GM19328 (cell line): ENCODE results near the gene EOGT.

Experiments
- ATAC-seq: cut with Tn5 transposase; IDR thresholded peaks from one replicate; pipeline ENCODE4 v1.9.1; 2021; ENCODE audit warnings: mild to moderate bottlenecking, moderate library complexity; ENCODE audit not compliant: unreplicated experiment

EOGT gene

DNA sequence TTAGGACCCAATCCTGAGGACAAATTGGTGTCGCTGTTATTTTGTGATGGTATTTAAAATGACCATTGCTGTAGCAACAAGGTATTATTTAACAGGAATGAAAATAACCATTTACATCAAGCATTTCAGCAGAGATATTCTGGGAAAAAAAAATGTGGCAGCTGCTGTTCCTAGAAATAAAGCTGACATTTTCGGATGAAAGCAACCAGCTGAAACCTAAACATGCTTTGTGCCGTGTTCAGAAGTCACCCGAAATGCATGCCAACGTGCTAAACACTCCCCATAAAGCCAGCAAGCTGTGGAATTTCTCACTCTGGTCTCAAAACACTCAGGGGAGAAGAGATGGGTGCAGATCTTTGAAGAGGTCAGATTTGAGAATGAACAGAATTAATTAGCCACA is 49.6 kb downstream of the EOGT start:
- no peak for ATAC-seq

DNA sequence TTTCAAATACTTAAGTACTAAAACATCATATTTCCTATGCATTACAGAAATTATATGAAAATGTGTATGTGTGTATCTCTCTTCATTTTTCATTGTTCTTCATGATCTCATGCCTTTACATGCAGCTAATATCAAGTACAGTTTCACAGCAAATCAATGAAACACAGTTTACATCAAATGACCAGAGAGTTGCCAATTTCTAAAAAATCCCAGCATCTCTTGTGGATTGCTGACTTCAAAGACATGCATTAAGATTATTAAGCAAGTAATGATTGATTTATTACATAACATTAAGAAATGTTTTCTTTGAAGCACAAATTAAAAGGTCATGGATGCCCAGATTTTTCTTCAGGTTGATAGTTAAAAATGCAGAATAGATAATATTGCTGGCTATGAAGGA is 50.1 kb downstream of the EOGT start:
- no peak for ATAC-seq

DNA sequence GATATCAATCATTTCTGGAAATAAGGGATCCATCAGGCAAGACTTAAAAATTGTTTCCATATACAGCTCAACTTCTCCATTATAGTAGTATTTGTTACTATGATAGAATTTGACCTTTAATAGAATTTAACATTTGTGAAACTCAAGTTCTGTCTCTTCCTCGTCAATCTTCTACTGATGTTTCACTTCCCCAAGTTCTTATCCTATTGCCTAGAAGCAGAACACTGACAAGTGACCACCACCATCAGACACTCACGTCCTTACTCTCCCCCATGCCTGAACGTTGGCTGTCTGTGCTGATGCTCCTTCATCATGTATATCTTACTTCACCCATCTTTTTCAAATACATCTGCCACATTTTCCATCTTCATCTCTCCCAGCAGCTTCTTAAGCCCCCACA is 54.6 kb downstream of the EOGT start:
- ATAC-seq: no peak

DNA sequence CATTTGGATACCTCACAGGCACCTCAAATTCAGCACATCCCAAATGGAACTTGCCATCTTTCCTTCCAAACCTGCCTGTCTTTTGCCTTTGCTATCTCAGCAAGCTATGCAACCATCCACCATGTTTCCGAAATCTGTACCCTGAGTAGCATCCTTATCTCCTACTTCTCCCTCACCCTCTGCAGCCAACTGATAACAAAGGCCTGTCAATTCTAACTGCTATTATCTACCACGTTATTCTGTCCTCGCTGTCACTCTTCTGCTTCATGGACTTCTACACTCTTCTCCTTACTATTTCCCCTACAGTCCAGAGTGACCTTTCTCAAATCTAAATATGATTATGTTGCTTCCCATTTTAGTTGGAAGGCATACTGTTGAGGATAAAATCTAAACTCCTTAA is 55.6 kb downstream of the EOGT start:
- no peak for ATAC-seq

DNA sequence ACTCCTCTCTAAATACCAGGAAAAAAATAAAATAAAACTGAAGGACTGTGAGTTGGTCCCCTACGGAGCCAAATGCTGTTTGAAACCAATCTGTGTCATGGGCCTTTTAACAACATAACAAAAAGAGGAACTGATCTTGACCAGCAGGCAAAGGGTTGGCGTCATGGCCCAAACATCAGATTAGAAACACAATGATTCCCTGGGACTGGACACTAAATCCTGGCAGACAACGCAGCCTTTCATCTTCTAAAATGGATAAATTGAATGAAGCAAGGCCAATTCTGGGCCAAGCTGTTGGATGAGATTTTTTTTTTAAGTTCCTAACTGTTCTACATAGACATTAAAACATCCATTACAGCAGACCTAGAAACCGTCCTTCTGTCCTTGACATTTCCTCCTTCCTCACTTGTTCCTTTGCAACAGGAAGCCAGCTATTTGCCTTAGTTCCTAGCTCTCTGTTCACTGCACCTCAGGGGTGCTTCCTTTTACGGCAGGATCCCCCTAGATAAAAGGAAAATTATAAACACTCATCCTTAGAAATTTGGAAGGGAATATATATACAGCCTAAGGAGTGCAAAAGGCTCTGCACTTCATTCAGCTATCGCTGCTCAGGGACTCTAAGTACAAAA is 59.6 kb downstream of the EOGT start:
- no peak for ATAC-seq

DNA sequence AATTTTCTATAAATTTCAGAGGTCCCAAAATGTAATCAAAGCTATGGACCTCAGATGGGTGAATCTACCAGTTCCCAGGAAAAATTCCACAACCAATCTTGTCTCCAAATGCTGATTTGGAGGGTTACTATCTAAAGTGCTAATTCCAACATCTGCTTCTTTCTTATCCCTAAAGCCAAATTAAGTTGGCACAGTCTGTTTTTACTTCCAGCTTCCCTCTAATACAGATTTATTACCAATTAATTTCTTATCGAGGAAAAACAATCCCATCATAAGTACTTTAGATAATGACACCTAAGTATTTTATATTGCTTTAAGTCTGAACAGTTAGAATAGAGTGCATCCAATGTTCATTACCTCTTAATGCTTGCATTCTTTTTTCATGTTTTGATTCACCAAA is 68.3 kb downstream of the EOGT start:
- ATAC-seq: no peak

DNA sequence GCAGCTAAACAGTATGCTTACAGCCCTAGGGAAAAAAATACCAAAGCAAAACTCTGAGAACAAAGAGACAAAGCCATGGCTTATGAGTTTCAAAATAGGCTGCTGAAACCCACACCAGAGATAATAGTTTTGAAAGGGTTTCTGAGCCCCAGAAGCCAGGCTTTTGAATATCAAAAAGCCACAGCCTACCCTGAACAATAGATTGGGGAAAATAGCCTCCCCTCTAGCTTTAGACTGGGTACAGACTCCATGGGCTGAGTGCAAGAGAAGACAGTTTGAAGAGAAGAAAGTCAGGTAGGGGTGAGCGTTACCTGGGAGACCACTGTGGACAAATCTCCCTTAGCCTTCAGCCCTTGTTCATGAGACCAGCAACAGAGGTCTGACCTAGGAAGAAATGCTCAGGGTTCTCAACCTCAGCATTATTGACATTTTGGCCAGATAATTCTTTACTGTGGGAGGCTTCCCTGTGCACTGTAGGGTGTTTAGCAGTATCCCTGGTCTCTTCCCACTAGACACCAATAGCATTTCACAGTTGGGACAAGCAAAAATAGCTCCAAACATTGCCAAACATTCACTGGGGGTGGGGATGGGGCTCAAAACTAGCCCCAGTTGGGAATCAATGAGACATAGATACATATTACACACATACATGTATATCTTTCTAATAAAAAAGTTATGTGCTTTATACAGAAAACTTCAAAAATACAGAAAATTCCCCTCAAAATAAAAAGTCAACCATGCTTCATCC is 69.6 kb downstream of the EOGT start:
- ATAC-seq: no peak

DNA sequence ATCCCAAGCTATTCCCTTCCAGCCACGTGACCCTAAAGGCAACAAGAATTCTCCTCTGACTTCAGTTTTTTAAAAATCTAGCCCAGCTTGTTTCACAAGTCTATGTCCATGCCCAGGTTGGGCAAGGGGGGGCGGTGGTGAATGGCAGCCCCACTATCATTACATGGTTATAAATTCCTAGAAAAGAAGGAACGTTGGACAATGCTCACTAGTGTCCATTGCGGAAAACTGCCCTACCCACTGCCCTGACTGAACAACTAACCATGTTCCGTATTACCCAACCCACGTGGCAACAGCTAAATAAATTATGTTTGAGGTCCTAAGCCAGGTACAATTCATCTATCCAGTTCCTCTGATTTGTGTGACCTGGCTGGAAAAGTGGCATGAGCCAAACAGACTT is 72.4 kb downstream of the EOGT start:
- no peak for ATAC-seq

DNA sequence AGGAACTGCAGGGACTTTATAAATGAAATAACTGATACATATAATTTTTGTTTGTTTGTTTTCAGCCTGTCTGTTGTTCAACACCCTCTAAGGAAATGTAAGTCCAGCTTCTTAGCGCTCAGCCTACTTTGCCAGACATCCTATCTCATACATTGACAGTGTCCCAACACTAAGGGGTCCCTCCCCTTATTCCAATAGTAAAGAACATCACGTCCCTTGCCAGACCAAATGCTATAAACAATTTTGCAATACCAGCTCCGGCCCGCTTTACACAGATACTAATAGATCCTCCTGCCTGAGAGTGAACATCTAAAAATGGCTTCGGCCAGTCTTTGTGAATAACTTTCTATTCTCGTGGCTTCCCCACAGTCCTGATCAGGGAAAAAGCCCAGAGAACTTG is 76.6 kb downstream of the EOGT start:
- no peak for ATAC-seq

DNA sequence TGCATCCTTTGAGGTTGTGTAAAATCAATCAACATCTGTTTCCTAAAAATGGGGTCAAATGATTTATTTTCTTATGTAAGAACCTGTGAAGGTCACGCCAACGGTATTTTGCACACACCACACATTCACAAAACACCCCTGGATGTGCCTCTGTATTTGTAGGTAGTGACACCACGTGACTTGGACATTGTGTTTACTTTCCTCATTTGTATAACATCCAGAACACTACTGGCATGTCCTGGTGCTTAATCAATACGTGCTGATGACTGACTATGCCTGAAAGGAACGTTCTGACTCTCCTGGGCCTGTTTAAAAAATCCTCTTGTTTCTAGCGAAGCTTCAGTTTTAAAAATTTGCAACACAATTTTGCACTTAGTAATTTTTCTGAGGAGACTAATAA is 77.7 kb downstream of the EOGT start:
- ATAC-seq: no peak

DNA sequence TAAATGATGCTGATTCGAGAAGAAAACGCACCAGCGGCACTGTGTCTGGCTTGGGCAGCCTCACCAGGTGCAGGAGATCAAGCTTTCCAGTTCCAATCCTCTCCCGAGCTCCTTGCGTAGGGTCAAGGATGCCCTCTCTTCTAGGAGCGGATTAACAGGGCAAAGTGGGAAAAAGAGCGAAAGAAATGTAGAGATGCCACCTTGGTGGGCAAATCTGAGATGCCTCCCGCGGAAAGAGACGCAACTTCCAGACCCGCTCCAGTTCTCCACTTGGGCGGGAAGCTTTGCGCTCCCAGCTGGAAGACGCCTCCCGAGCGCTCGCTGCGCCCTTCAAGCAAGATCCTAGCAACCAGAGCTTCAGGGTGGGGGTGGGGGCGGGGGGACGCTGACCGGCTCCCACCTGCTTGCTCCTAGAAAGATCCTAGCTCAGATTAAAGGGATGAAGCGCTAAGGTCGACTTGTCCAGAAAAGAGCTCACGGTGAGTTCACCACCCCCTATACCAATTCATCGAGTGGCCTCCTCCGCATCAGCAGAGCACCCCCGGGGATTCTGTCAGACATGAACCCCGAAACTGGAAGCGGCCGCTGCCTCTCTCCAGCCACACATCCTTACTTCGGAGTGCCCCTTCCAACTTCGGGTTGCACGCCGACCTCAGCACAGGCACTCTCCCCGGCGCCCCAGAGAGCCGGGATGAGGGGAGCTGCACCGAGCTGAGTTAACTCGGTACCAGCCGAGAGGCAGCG is 81.9 kb downstream of the EOGT start:
- ATAC-seq: no peak
